Measurements from ENCODE around the gene DHRS7.

Gene DHRS7

GRCh38 chr14:60095781-60096450 is 69.3 kb downstream of the DHRS7 start:
- Histone ChIP-seq H3K4me3 (ENCODE audit: extremely low read depth, insufficient read depth, low read length, poor library complexity, severe bottlenecking) (no peak overlapping the region), H3K9me3 (ENCODE audit: control insufficient read depth, low read length) (no peaks in the 10 kb centered on the region)
- WGBS, 2 experiments (ENCODE audit: insufficient coverage in 2 of 2) = 95 to 100% methylated on average over 2 of the region's 3 CpGs

GRCh38 chr14:60095231-60095630 is 70.0 kb downstream of the DHRS7 start:
- Histone ChIP-seq H3K4me1 (ENCODE audit: control insufficient read depth, insufficient read depth, low read length, poor library complexity, severe bottlenecking) (peaks cover 19% of the 10 kb centered on the region), H3K27ac (ENCODE audit: low read depth, low read length, severe bottlenecking) (no peak overlapping the region), H3K36me3 (ENCODE audit: control insufficient read depth, insufficient read depth, low read length) (peaks cover 38% of the 10 kb centered on the region), H3K9me3 (ENCODE audit: control insufficient read depth, low read length) (no peaks in the 10 kb centered on the region), H3K4me3 (ENCODE audit: extremely low read depth, insufficient read depth, low read length, poor library complexity, severe bottlenecking) (no peak overlapping the region)

More at GRCh38 chr14:60095781-60096450, 69.3 kb downstream of the DHRS7 start:
- no peak overlapping the region for H3K27ac ChIP-seq (ENCODE audit: low read depth, low read length, severe bottlenecking)
- H3K36me3 ChIP-seq (ENCODE audit: control insufficient read depth, insufficient read depth, low read length) = peaks cover 39% of the 10 kb centered on the region
- H3K4me1 ChIP-seq (ENCODE audit: control insufficient read depth, insufficient read depth, low read length, poor library complexity, severe bottlenecking) = peaks cover 19% of the 10 kb centered on the region

GRCh38 chr14:60094306-60094897 is 70.8 kb downstream of the DHRS7 start:
- H3K36me3 ChIP-seq (ENCODE audit: control insufficient read depth, insufficient read depth, low read length) = peaks cover 31% of the 10 kb centered on the region
- no peaks in the 10 kb centered on the region for H3K9me3 ChIP-seq (ENCODE audit: control insufficient read depth, low read length)
- WGBS, 2 experiments (ENCODE audit: insufficient coverage in 2 of 2) = 21 to 22% methylated on average over 4 of the region's 5 CpGs
- peaks cover 19% of the 10 kb centered on the region for H3K4me1 ChIP-seq (ENCODE audit: control insufficient read depth, insufficient read depth, low read length, poor library complexity, severe bottlenecking)
- peak overlapping the region; percentile 73 for H3K4me3 ChIP-seq (ENCODE audit: extremely low read depth, insufficient read depth, low read length, poor library complexity, severe bottlenecking)
- H3K27ac ChIP-seq (ENCODE audit: low read depth, low read length, severe bottlenecking) = peak overlapping the region; percentile 67
